ENCODE measurements around the gene CD81.
"Not testable (repeated sequence)": the region's sequence is repeated elsewhere in the genome, so short reads cannot be mapped to it uniquely, and the experiment has no call there.

Gene CD81

DNA sequence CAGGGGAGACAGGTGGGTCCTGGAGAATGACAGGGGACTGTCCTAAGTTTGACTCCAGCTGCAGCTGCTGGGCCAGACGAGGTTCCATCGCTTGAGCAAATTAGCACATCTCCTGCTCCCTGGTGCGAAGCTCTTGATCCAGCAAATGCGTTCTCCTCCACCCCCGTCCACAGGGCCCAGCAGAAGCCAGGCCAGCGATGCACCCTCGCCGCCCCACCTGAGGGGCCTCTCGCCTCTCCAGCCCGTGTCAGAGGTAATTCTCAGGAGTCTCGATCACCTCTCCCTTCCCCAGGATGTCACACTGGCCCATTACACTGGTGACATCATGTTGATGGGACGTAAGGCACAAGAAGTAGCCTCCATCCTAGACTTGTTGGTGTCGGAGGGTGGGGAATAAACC lies 19.5 kb upstream of the CD81 start:
- not testable (repeated sequence) for DNase-seq

- DNase-seq: no peak
Measured at GRCh38 chr11:2358754-2359442, 18.2 kb upstream of the CD81 start.

- no peak for DNase-seq
Measured at GRCh38 chr11:2359557-2359956, 17.6 kb upstream of the CD81 start.

- DNase-seq: no peak
Measured at GRCh38 chr11:2360081-2360642, 16.9 kb upstream of the CD81 start.

GRCh38 chr11:2361565-2361964 lies 15.5 kb upstream of the CD81 start:
- DNase-seq: no peak

DNA sequence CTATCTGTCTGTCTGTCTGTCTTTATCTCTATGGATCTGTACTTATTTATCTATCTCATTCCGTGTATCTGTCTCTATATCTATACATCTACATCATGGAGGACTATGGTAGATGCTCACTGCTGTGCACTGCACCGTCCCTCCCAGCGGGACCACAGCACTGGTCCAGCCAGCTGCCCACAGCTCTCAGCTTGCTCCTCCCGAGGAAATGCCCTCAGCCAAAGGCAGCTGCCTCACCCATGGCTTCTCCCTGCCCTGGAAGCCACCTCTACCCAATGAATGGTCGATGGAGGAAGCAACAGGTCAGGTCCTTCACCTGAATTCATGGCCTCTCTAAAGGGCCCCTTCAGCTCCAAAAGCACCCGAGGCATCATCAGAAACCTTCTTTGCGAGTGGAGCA lies 14.7 kb upstream of the CD81 start:
- no peak for DNase-seq

GRCh38 chr11:2363130-2363529 lies 14.0 kb upstream of the CD81 start:
- no peak for DNase-seq

DNA sequence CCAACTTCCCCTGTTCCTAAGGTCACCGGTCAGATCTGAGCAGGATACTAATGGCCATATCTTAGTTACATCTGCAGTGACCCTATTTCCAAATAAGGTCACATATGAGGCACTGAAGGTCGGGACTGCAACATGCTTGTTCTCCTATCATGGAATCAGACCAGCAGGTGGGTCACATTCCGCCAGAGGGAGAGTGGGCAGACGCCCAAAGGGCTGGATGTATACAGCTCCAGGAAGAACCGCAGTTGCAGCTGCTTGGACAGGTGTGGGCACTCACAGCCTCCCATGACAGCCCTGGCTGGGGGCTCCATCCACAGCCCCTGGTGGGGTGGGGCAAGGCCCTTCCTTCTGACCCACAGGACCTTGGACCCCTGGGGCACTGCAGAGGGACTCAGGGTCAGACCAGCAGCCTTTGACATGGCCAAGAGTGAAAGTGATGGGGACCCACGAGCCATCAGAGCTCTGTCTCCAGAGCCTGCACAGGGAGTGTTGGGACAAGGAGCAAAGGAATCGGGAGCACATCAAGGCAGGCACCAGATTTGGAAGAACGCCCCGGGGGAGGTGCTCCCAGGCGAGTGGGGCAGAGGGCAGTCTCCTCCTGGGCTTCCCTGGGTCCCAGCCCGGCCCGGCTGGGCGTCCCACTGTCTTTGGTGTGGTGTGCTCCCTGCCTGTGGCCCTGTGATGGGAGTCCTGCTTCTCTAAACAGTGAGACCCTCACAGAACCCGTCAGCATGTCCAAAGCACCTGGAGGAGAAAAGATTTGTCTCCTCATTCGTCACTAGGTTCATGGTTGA lies 13.3 kb upstream of the CD81 start:
- DNase-seq: no peak

DNA sequence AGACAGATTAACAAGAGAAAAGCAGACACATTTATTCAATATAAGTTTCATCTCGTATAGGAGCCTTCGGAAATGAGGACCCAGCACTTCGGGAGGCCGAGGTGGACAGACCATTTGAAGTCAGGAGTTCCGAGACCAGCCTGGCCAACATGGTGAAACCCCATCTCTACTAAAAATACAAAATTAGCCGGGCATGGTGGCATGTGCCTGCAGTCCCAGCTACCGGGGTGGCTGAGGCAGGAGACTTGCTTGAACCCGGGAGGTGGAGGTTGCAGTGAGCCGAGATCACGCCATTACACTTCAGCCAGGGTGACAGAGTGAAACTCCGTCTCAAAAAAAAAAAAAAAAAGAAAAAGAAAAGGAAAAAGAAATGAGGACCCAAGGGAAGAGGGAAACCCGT lies 12.7 kb upstream of the CD81 start:
- DNase-seq: not testable (repeated sequence)

- DNase-seq: no peak
Measured at GRCh38 chr11:2365571-2366210, 11.4 kb upstream of the CD81 start.

- no peak for DNase-seq
Measured at GRCh38 chr11:2366276-2366675, 10.8 kb upstream of the CD81 start.

DNA sequence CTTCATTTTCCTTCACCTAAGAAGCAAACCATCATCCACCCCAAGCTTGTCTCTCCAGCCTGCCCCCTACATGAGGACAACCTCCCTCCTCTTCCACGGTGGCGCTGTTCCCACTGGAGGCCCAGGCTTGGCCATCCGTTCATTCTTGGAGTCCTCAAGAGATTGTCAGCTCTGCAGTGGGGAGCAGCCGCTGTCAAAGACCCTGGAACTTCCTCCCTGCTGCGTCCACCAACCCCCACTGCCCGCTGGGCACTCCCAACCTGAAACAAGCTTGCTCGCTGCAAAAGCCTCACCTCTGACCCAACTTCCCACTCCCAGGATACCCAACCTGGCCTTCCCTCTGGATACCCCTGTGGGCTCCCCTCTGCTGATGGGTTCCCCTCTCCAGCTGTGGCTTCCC lies 10.4 kb upstream of the CD81 start:
- no peak for DNase-seq

DNA sequence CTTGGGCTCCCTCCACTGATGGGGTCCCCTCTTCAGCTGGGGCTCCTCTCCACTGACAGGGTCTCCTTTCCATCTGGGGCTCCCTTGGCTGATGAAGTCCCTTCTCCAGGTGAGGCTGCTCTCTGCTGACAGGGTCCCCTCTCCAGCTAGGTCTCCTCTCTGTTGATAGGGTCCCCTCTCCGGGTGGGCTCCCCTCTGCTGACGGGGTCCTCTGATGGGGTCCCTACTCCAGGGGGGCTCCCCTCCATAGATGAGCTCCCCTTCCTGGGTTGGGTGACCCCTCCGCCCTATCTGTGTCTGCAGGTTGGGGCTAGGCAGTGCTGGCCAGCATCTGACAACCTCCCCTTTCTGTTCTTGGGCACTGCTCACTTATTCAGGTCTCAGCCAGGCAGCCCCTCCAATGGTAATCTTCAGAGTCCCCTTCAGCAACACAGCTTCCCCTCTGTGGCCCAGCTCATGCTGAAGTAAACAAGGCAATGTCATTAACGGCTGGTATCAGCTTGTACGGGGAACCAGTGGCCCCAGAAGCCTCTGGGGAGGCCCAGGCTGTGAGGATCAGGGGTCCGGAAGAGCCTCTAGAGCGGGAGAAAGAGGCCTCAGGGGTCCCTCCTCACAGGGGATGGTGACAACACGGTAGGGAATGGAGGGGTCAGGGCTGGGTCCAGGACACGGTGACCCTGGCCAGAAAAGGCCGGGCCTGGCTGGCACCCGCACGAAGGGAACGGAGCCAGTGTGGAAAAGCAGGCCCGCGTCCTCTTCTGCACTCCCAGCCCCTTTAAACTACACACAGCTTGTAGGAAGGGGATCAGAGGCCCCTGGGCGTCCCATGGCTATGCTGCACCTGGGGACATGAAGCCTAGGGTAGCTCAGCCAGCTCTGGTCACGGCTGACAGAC lies 9.6 kb upstream of the CD81 start:
- DNase-seq: no peak

GRCh38 chr11:2368178-2368850 lies 8.8 kb upstream of the CD81 start:
- no peak for DNase-seq

GRCh38 chr11:2368851-2369180 lies 8.3 kb upstream of the CD81 start:
- no peak for DNase-seq

- no peak for DNase-seq
Measured at GRCh38 chr11:2369320-2369719, 7.8 kb upstream of the CD81 start.

DNA sequence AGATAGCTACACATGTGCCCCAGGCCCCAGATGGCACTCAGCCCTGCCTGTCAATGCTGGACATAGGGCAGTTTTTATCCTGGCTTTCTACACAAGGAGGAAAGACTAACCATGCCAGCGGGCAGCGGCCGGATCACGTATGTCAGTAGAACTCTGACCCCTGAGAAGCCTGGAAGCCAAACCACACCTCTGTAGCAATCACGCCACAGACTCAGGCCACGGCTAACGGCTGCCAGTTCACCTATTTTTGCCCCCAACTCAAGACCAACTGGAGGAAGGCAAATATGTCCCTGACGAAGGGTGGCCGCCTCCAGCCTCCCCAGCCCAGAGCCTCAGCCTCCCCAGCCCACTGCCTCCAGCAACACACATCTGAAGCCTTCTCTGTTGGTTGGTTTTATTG lies 7.2 kb upstream of the CD81 start:
- DNase-seq: no peak

DNA sequence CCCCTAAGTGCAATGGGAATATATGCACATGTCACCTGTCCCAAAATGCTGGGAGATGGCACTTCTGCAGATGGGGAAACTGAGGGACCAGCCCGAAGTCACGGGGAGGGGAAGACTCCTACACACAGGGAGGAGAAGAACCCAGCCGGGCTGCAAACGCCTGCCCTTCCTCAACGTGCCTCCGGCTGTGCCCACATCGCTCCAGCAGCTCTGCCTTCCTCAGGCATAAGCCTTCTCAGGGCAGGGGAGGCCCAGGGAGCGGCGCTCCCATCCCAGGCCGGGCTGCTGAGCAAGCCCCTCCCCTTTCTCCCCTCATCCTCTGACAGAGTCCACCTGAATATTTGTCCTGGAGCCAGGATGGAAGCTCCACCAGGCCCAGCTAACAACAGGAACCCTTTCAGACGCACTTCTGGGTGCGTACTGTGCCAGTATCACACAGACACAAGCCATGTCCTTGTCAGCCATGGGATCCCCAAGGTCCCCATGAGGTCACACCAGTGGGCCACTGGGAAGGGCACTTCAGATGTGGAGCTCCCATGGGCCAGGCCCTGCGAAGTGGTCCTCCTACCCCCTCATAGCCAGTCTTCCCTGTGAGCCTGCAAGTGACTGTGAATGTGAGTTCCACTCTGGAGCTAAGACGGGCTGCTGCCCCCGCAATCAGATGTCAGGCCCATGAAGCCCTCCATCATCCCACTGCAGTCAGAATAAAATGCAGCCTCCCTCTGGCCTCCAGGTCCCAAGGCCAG lies 2.5 kb upstream of the CD81 start:
- no peak for DNase-seq

GRCh38 chr11:2375341-2375853 lies 1.7 kb upstream of the CD81 start:
- DNase-seq: no peak

DNA sequence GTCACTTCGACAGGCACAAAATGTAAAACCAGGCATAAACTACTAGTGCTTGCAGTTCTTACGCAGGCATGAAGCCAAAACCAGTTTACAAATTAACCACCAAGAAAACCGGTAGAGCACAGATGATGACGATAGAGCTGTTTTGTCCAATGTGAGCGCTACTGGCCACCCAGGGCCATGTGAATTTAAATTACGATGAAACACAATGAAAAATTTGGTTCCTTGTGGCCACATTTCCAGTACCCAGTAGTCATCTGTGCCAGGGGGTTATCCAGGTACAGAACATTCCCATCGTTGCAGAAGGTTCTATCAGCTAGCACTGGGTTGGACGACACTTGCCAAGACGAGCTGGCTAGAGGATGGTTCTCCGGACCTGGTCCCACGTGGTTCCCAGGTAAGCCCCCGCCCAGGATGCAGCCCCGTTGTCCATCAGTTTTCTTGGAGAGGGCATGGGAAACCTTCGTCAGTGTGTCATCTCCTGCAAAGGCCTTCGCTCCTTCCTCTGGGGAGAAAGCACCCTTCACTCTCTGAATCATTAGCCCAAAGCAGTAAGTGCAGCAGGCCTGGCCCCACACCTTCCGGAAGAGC lies 1.1 kb upstream of the CD81 start:
- DNase-seq: no peak
